Gastroesophageal sphincter (tissue), 3 donors: ENCODE measurements around the gene RNF213.

ENCODE experiments used
- EP300 ChIP-seq: sonication (generic); formaldehyde crosslinking; IDR thresholded peaks from one replicate; pipeline ENCODE4 v1.6.1; 2017; ENCODE audit warnings: antibody characterized with exemption, mild to moderate bottlenecking
- POLR2A ChIP-seq, 2 donors: fragments of 450-650 bp; IDR thresholded peaks; one replicate each; pipeline ENCODE4 v1.6.1; 2017; ENCODE audit warnings: antibody characterized with exemption in 2 of 2, mild to moderate bottlenecking in 2 of 2, moderate library complexity in 1 of 2
- POLR2AphosphoS5 ChIP-seq: sonication (generic); formaldehyde crosslinking; IDR thresholded peaks from one replicate; pipeline ENCODE4 v1.6.1; 2017; ENCODE audit warnings: antibody characterized with exemption
- TF ChIP-seq, protein P1 (sequence below), 4 experiments: fragments of 200-600 bp in 2 of 4; fragments of 450-650 bp in 2 of 4; sonication (generic) in 1 of 4; IDR thresholded peaks; one replicate each; pipeline ENCODE4 v1.5.1; 2017 to 2019; ENCODE audit warnings: antibody characterized with exemption in 4 of 4, mild to moderate bottlenecking in 2 of 4, moderate library complexity in 2 of 4

DNA sequence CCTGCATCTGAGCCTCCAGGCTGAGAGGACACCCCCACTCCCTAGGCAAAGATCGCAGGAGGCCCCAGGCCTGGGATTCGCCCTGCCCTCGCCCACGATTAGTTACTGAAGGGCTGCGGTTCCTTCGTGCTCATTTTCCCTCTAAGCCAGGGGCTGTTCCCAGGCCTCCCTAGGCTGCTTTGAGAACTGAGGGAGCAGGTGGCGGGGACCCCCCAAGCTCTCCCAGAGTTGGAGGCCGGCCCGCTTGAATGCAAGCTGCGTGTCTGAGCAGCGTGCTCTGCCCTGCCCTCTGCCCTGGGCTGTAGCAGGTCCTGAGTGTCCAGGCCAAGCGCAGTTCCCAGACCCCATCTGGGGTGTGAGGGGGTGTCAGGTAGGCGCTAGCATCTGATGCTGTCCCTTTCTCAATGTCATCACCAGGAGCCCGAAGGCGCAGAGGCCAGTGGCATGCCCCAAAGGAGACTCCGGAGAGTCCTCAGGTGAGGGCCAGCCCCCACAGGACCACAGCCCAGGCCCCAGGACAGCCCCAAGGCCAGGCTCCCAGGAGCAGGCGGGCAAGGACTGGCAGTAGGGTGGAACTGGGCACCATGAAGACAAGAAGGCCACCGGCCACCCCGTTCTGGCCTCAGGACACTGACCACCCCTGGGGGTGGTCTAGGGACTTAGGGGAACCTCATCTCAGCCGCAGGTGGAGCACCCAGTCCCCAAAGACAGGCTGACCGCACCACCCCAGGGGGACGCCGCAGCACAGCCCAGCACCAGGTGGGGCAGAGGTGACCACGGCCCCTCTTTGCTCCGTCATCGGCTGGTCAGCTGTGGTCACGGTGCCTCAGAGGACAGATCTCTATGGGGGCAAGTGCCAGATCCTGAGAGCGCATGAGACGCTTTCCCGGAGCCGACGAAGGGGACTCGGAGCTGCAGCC, 169.0 kb downstream of the RNF213 start:
- TF ChIP-seq, protein P1, sequence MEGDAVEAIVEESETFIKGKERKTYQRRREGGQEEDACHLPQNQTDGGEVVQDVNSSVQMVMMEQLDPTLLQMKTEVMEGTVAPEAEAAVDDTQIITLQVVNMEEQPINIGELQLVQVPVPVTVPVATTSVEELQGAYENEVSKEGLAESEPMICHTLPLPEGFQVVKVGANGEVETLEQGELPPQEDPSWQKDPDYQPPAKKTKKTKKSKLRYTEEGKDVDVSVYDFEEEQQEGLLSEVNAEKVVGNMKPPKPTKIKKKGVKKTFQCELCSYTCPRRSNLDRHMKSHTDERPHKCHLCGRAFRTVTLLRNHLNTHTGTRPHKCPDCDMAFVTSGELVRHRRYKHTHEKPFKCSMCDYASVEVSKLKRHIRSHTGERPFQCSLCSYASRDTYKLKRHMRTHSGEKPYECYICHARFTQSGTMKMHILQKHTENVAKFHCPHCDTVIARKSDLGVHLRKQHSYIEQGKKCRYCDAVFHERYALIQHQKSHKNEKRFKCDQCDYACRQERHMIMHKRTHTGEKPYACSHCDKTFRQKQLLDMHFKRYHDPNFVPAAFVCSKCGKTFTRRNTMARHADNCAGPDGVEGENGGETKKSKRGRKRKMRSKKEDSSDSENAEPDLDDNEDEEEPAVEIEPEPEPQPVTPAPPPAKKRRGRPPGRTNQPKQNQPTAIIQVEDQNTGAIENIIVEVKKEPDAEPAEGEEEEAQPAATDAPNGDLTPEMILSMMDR (IDR thresholded peaks at IDR 0.05): no peak
- TF ChIP-seq POLR2A (IDR thresholded peaks at IDR 0.05) (no peak), EP300 (no peak), POLR2AphosphoS5 (no peak)
